Caco-2 (cell line): Measurements from ENCODE around the gene DCDC1. TPM values are rescaled to one million over a fixed set of nuclear protein-coding genes. Genes with fewer than 3 reads are reported as not detected.

Experiments used
- BruUV-seq: library from RNA; stranded (reverse); fragments of 400-500 nt; replicated peaks from 2 replicates; lab custom pipeline; 2021; lab: Mats Ljungman, UMichigan
- CTCF ChIA-PET: fragments of 300-600 bp; sonication (Branson Sonifier 250); formaldehyde crosslinking; loops from one replicate; lab custom pipeline; 2022; ENCODE audit warnings: antibody characterized with exemption; lab: Charles Lee
- POLR2A ChIA-PET: fragments of 300-600 bp; sonication (Branson Sonifier 250); formaldehyde crosslinking; loops from one replicate; lab custom pipeline; 2022; ENCODE audit warnings: antibody characterized with exemption; lab: Charles Lee
- DNase-seq, 2 experiments: peaks; one replicate each; pipeline versions ENCODE4 v3.0.0 to v3.0.0-alpha.2; 2020 to 2022
- H3K27me3 ChIP-seq: replicated peaks from 2 replicates; pipeline ENCODE4 v1.6.0; 2011; ENCODE audit warnings: low read length; ENCODE audit not compliant: control insufficient read depth, insufficient read depth
- H3K36me3 ChIP-seq: 2 replicates; pipeline ENCODE4 v1.5.1; 2011; ENCODE audit warnings: low read length; ENCODE audit not compliant: control insufficient read depth, insufficient read depth
- H3K4me1 ChIP-seq: fragments of 250-450 bp; sonication (Bioruptor Pico); 2 replicates; pipeline ENCODE4 v1.5.1; 2020; ENCODE audit warnings: mild to moderate bottlenecking
- H3K4me3 ChIP-seq: 2 replicates; pipeline ENCODE4 v1.5.1; 2011; ENCODE audit warnings: low read depth, mild to moderate bottlenecking, control low read depth, low read length
- H3K9me3 ChIP-seq: fragments of 250-450 bp; sonication (Bioruptor Pico); 2 replicates; pipeline ENCODE4 v1.5.1; 2020; ENCODE audit warnings: mild to moderate bottlenecking, moderate library complexity
- H3K27ac Mint-ChIP-seq: one replicate; pipeline ENCODE4 v1.8.0; 2022; ENCODE audit warnings: mixed read lengths; ENCODE audit not compliant: unreplicated experiment
- H3K27me3 Mint-ChIP-seq: one replicate; pipeline ENCODE4 v1.8.0; 2022; ENCODE audit warnings: mixed read lengths; ENCODE audit not compliant: insufficient read depth, unreplicated experiment
- H3K36me3 Mint-ChIP-seq: one replicate; pipeline ENCODE4 v1.8.0; 2022; ENCODE audit warnings: mild to moderate bottlenecking, mixed read lengths; ENCODE audit not compliant: insufficient read depth, unreplicated experiment
- H3K4me1 Mint-ChIP-seq: one replicate; pipeline ENCODE4 v1.8.0; 2022; ENCODE audit warnings: low read depth, mixed read lengths; ENCODE audit not compliant: unreplicated experiment
- H3K4me3 Mint-ChIP-seq: one replicate; pipeline ENCODE4 v1.8.0; 2022; ENCODE audit warnings: mild to moderate bottlenecking, moderate library complexity, mixed read lengths; ENCODE audit not compliant: unreplicated experiment
- H3K9me3 Mint-ChIP-seq: one replicate; pipeline ENCODE4 v1.8.0; 2022; ENCODE audit warnings: mixed read lengths; ENCODE audit not compliant: unreplicated experiment
- intact Hi-C: fragments of 100-400 bp; cut with micrococcal nuclease; formaldehyde crosslinking; loops from one replicate; pipeline ENCODE4 v1.10.0; 2022; ENCODE audit not compliant: unreplicated experiment
- total RNA-seq: library from RNA; stranded (reverse); gene quantifications from 2 replicates; pipeline ENCODE4 v1.2.3, GENCODE V29; 2022
- TF ChIP-seq, protein P1 (sequence below), 2 experiments: fragments of 200-600 bp in 1 of 2; IDR thresholded peaks; 1 replicate in 1 of 2; 2 replicates in 1 of 2; pipeline versions ENCODE4 v1.5.1 to v1.8.0; 2011 to 2022; ENCODE audit warnings: antibody characterized with exemption in 1 of 2, control low read depth in 1 of 2, inconsistent platforms in 1 of 2, low read depth in 1 of 2, low read length in 1 of 2, mild to moderate bottlenecking in 1 of 2, moderate library complexity in 1 of 2; ENCODE audit not compliant: insufficient read depth in 1 of 2, severe bottlenecking in 1 of 2, unreplicated experiment in 1 of 2

DCDC1 gene
- total RNA-seq, 1 experiment from 2014 or later = not detected

GRCh38 chr11:30879322-30880005 lies 490.1 kb downstream of the DCDC1 start:
- Mint-ChIP-seq H3K27ac (no peak overlapping the region), H3K4me1 (no peaks in the 10 kb centered on the region), H3K36me3 (no peaks in the 10 kb centered on the region), H3K9me3 (no peaks in the 10 kb centered on the region), H3K4me3 (no peak overlapping the region), H3K27me3 (peaks cover 15% of the 10 kb centered on the region)
- ChIA-PET POLR2A (no interaction called here), CTCF (no interaction called here)
- H3K27me3 ChIP-seq = no peaks in the 10 kb centered on the region
- no peaks in the 10 kb centered on the region for H3K36me3 ChIP-seq
- no TSS peak for BruUV-seq
- no peak overlapping the region for H3K4me3 ChIP-seq
- H3K9me3 ChIP-seq = no peaks in the 10 kb centered on the region
- TF ChIP-seq, protein P1, sequence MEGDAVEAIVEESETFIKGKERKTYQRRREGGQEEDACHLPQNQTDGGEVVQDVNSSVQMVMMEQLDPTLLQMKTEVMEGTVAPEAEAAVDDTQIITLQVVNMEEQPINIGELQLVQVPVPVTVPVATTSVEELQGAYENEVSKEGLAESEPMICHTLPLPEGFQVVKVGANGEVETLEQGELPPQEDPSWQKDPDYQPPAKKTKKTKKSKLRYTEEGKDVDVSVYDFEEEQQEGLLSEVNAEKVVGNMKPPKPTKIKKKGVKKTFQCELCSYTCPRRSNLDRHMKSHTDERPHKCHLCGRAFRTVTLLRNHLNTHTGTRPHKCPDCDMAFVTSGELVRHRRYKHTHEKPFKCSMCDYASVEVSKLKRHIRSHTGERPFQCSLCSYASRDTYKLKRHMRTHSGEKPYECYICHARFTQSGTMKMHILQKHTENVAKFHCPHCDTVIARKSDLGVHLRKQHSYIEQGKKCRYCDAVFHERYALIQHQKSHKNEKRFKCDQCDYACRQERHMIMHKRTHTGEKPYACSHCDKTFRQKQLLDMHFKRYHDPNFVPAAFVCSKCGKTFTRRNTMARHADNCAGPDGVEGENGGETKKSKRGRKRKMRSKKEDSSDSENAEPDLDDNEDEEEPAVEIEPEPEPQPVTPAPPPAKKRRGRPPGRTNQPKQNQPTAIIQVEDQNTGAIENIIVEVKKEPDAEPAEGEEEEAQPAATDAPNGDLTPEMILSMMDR (IDR thresholded peaks at IDR 0.05; ENCODE audit: insufficient read depth in 1 of 2, low read depth in 1 of 2, low read length in 1 of 2, severe bottlenecking in 1 of 2, unreplicated experiment in 1 of 2) = no peak
- intact Hi-C loops = no loop called here
- H3K4me1 ChIP-seq = no peaks in the 10 kb centered on the region
- DNase-seq = no peak

GRCh38 chr11:30878400-30878799 lies 491.1 kb downstream of the DCDC1 start:
- H3K27me3 Mint-ChIP-seq = peaks cover 15% of the 10 kb centered on the region
- Histone ChIP-seq H3K27me3 (no peaks in the 10 kb centered on the region), H3K4me1 (no peaks in the 10 kb centered on the region), H3K36me3 (no peaks in the 10 kb centered on the region), H3K4me3 (no peak overlapping the region), H3K9me3 (no peaks in the 10 kb centered on the region)
- H3K4me1 Mint-ChIP-seq = no peaks in the 10 kb centered on the region
- POLR2A ChIA-PET = no interaction called here
- no TSS peak for BruUV-seq
- intact Hi-C loops = no loop called here
- no peak overlapping the region for H3K27ac Mint-ChIP-seq
- no peaks in the 10 kb centered on the region for H3K9me3 Mint-ChIP-seq
- TF ChIP-seq, protein P1 (IDR thresholded peaks at IDR 0.05; ENCODE audit: insufficient read depth in 1 of 2, low read depth in 1 of 2, low read length in 1 of 2, severe bottlenecking in 1 of 2, unreplicated experiment in 1 of 2) = no peak
- no peak overlapping the region for H3K4me3 Mint-ChIP-seq
- no peaks in the 10 kb centered on the region for H3K36me3 Mint-ChIP-seq
- CTCF ChIA-PET = no interaction called here
- no peak for DNase-seq

- intact Hi-C loops = no loop called here
Observed at GRCh38 chr11:30876663-30877396, 492.7 kb downstream of the DCDC1 start.

More at GRCh38 chr11:30876663-30877396, 492.7 kb downstream of the DCDC1 start:
- no peak overlapping the region for H3K4me3 ChIP-seq
- TF ChIP-seq, protein P1 (IDR thresholded peaks at IDR 0.05; ENCODE audit: insufficient read depth in 1 of 2, low read depth in 1 of 2, low read length in 1 of 2, severe bottlenecking in 1 of 2, unreplicated experiment in 1 of 2) = no peak
- no peak overlapping the region for H3K4me3 Mint-ChIP-seq
- H3K36me3 Mint-ChIP-seq = no peaks in the 10 kb centered on the region
- BruUV-seq = no TSS peak
- no peaks in the 10 kb centered on the region for H3K9me3 ChIP-seq
- H3K9me3 Mint-ChIP-seq = no peaks in the 10 kb centered on the region
- H3K4me1 ChIP-seq = no peaks in the 10 kb centered on the region
- POLR2A ChIA-PET = no interaction called here
- H3K27me3 ChIP-seq = no peaks in the 10 kb centered on the region
- DNase-seq = no peak
- H3K27ac Mint-ChIP-seq = no peak overlapping the region
- peaks cover 10% of the 10 kb centered on the region for H3K27me3 Mint-ChIP-seq
- CTCF ChIA-PET = no interaction called here
- no peaks in the 10 kb centered on the region for H3K4me1 Mint-ChIP-seq
- H3K36me3 ChIP-seq = no peaks in the 10 kb centered on the region
